GM12878 (cell line): ENCODE measurements around the gene PSMC3IP. TPM values are rescaled to one million over a fixed set of nuclear protein-coding genes. Genes with fewer than 3 reads are reported as not detected.
"Not testable (repeated sequence)": the region's sequence is repeated elsewhere in the genome, so short reads cannot be mapped to it uniquely, and the experiment has no call there.

Source experiments
- ATAC-seq: fragments of 200-7000 bp; cut with Tn5 transposase; 3 replicates; pipeline ENCODE4 v1.9.1; 2020; ENCODE audit warnings: mild to moderate bottlenecking, moderate library complexity
- BruUV-seq: library from RNA; stranded (reverse); fragments of 400-500 nt; replicated peaks from 2 replicates; lab custom pipeline; 2021; lab: Mats Ljungman, UMichigan
- CTCF ChIA-PET: fragments of 300-600 bp; sonication (Branson Sonifier 250); formaldehyde crosslinking; extraction: SDS; loops from one replicate; lab custom pipeline; 2021; ENCODE audit warnings: inconsistent platforms; lab: Yijun Ruan, JAX
- POLR2A ChIA-PET: fragments of 350-600 bp; formaldehyde crosslinking; extraction: SDS; loops from one replicate; lab custom pipeline; 2021; ENCODE audit warnings: inconsistent platforms; lab: Charles Lee
- RAD21 ChIA-PET: fragments of 300-600 bp; sonication (Branson Sonifier 250); formaldehyde crosslinking; loops from one replicate; lab custom pipeline; 2023; ENCODE audit warnings: antibody characterized with exemption; ENCODE audit not compliant: unreplicated experiment; lab: Charles Lee
- SMC1A ChIA-PET: fragments of 300-600 bp; sonication (Branson Sonifier 250); formaldehyde crosslinking; loops from one replicate; lab custom pipeline; 2023; ENCODE audit not compliant: unreplicated experiment, uncharacterized antibody; lab: Charles Lee
- DNase-seq: peaks from one replicate; pipeline ENCODE4 v3.0.0-alpha.2; 2011; ENCODE audit warnings: low read depth, low spot score
- FAIRE-seq: peaks from 3 replicates; lab custom pipeline; 2011; peaks lifted over from hg19 to GRCh38; lab: Jason Lieb, UNC
- H2AFZ ChIP-seq: 2 replicates; pipeline ENCODE4 v1.6.0; 2011; ENCODE audit warnings: low read depth, low read length, control low read depth; ENCODE audit not compliant: control insufficient read depth
- H3K27ac ChIP-seq: 2 replicates; pipeline ENCODE4 v1.5.1; 2011; ENCODE audit warnings: control low read depth; ENCODE audit not compliant: control insufficient read depth, insufficient read depth
- H3K27me3 ChIP-seq, 2 experiments: replicated peaks in 1 of 2; 2 replicates each; pipeline versions ENCODE4 v1.6.0 to v1.6.1; 2011; ENCODE audit warnings: low read length in 1 of 2; ENCODE audit not compliant: control insufficient read depth in 2 of 2, insufficient read depth in 2 of 2
- H3K36me3 ChIP-seq, 2 experiments: 2 replicates each; pipeline ENCODE4 v1.5.1; 2011; ENCODE audit warnings: low read length in 1 of 2; ENCODE audit not compliant: control insufficient read depth in 2 of 2, insufficient read depth in 2 of 2
- H3K4me1 ChIP-seq: 2 replicates; pipeline ENCODE4 v1.6.1; 2011; ENCODE audit warnings: mild to moderate bottlenecking, low read length, moderate library complexity, mixed read lengths; ENCODE audit not compliant: control insufficient read depth, insufficient read depth
- H3K4me2 ChIP-seq: 2 replicates; pipeline ENCODE4 v1.6.0; 2011; ENCODE audit warnings: control low read depth; ENCODE audit not compliant: control insufficient read depth, insufficient read depth
- H3K4me3 ChIP-seq: fragments of 200-600 bp; sonication (generic); 2 replicates; pipeline ENCODE4 v1.5.1; 2016
- H3K79me2 ChIP-seq: 2 replicates; pipeline ENCODE4 v1.6.0; 2011; ENCODE audit warnings: low read length; ENCODE audit not compliant: control insufficient read depth, insufficient read depth
- H3K9ac ChIP-seq: 2 replicates; pipeline ENCODE4 v1.8.0; 2011; ENCODE audit warnings: low read length, control low read depth, mixed read lengths; ENCODE audit not compliant: control insufficient read depth, insufficient read depth
- H3K9me3 ChIP-seq: replicated peaks from 3 replicates; pipeline ENCODE4 v1.5.1; 2011; ENCODE audit warnings: mild to moderate bottlenecking, low read length; ENCODE audit not compliant: control insufficient read depth, insufficient read depth
- H4K20me1 ChIP-seq: 2 replicates; pipeline ENCODE4 v1.6.0; 2011; ENCODE audit not compliant: control insufficient read depth, insufficient read depth
- ETV6 ChIP-seq, 2 experiments: fragments of 450-650 bp in 1 of 2; IDR thresholded peaks in 1 of 2; conservative IDR thresholded peaks in 1 of 2; 2 replicates each; pipeline ENCODE4 v1.6.1; 2014; ENCODE audit warnings: antibody characterized with exemption in 1 of 2, borderline replicate concordance in 1 of 2, low read depth in 1 of 2, mild to moderate bottlenecking in 1 of 2, moderate library complexity in 1 of 2
- HCFC1 ChIP-seq: fragments of 150-350 bp; IDR thresholded peaks from 2 replicates; pipeline ENCODE4 v1.6.1; 2014; ENCODE audit warnings: low read length
- IKZF1 ChIP-seq: fragments of 450-650 bp; conservative IDR thresholded peaks from 2 replicates; pipeline ENCODE4 v1.6.1; 2017; ENCODE audit warnings: antibody characterized with exemption, mild to moderate bottlenecking
- KDM1A ChIP-seq: fragments of 200-600 bp; sonication (generic); IDR thresholded peaks from 2 replicates; pipeline ENCODE4 v1.6.1; 2016; ENCODE audit warnings: borderline replicate concordance
- MXI1 ChIP-seq: fragments of 150-350 bp; IDR thresholded peaks from 2 replicates; pipeline ENCODE4 v1.6.1; 2011; ENCODE audit warnings: low read depth, mild to moderate bottlenecking, inconsistent platforms, low read length, improper control_type of control experiment
- MYC ChIP-seq: IDR thresholded peaks from 2 replicates; pipeline ENCODE4 v1.6.1; 2011; ENCODE audit warnings: mild to moderate bottlenecking, low read length, moderate library complexity, inconsistent platforms; ENCODE audit not compliant: insufficient read depth, insufficient replicate concordance, insufficient read length, severe bottlenecking
- POLR2A ChIP-seq: IDR thresholded peaks from 2 replicates; pipeline ENCODE4 v1.6.1; 2011; ENCODE audit warnings: low read depth, mild to moderate bottlenecking, low read length
- SIX5 ChIP-seq: IDR thresholded peaks from 2 replicates; pipeline ENCODE4 v1.6.1; 2011; ENCODE audit warnings: mild to moderate bottlenecking, low read depth, low read length, moderate library complexity; ENCODE audit not compliant: severe bottlenecking
- SMAD5 ChIP-seq: IDR thresholded peaks from 2 replicates; pipeline ENCODE4 v1.6.1; 2016; ENCODE audit warnings: antibody characterized with exemption, low read depth
- SMARCA5 ChIP-seq: fragments of 450-650 bp; IDR thresholded peaks from 2 replicates; pipeline ENCODE4 v1.6.1; 2017; ENCODE audit warnings: mild to moderate bottlenecking
- ZNF384 ChIP-seq: IDR thresholded peaks from 2 replicates; pipeline ENCODE4 v1.6.1; 2012; ENCODE audit warnings: low read depth, mild to moderate bottlenecking, low read length, improper control_type of control experiment, borderline replicate concordance
- WGBS: methylation state at CpG from one replicate; pipeline ENCODE4 v1.1.6; 2016; ENCODE audit warnings: low lambda C conversion rate; ENCODE audit not compliant: insufficient replicate concordance, insufficient coverage; ENCODE audit errors: missing lambda C conversion rate; 5-methylcytosine and 5-hydroxymethylcytosine counted together
- in situ Hi-C: fragments of 300-500 bp; cut with MboI; formaldehyde crosslinking; loops from 9 replicates; pipeline ENCODE4 v1.14.3; 2018; ENCODE audit warnings: mixed read lengths
- intact Hi-C: fragments of 100-400 bp; cut with micrococcal nuclease; formaldehyde crosslinking; loops from one replicate; pipeline ENCODE4 v1.14.2; 2022; ENCODE audit not compliant: unreplicated experiment
- polyA plus RNA-seq, 11 experiments: library from polyadenylated mRNA; depleted of rRNA in 4 of 11; unstranded in 6 of 11; stranded (reverse) in 5 of 11; fragments of >200 nt; fragmentation: Nextera tagmentation in 4 of 11; fragmentation: Illumina TruSeq in 1 of 11; extraction: Ambion mirVana in 4 of 11; extraction: Trizol in 1 of 11; gene quantifications; 1 replicate in 1 of 11; 2 replicates in 10 of 11; pipeline versions ENCODE4 v1.2.1 to v1.2.3, GENCODE V29; 2011 to 2016; ENCODE audit warnings: inconsistent platforms in 2 of 11, missing spikeins in 2 of 11, low read depth in 1 of 11
- total RNA-seq, 4 experiments: library from RNA; depleted of rRNA in 3 of 4; stranded (reverse); fragments of >200 nt in 3 of 4; fragmentation: Illumina TruSeq in 1 of 4; extraction: Trizol in 1 of 4; gene quantifications; 2 replicates each; pipeline versions ENCODE4 v1.2.1 to v1.2.3, GENCODE V29; 2013 to 2021
- TF ChIP-seq, protein P1 (sequence below): fragments of 450-650 bp; IDR thresholded peaks from 2 replicates; pipeline ENCODE4 v1.6.1; 2014; ENCODE audit warnings: mild to moderate bottlenecking
- TF ChIP-seq, protein P2 (sequence below): IDR thresholded peaks from 2 replicates; pipeline ENCODE4 v1.6.1; 2012; ENCODE audit warnings: low read depth, low read length, improper control_type of control experiment

The PSMC3IP gene
- total and polyA plus RNA-seq, 10 of the 15 experiments (the other 5 are each of a cell fraction or from before 2014, with no cell fraction given): 6.8 to 34.5 (median 17.7) TPM

DNA sequence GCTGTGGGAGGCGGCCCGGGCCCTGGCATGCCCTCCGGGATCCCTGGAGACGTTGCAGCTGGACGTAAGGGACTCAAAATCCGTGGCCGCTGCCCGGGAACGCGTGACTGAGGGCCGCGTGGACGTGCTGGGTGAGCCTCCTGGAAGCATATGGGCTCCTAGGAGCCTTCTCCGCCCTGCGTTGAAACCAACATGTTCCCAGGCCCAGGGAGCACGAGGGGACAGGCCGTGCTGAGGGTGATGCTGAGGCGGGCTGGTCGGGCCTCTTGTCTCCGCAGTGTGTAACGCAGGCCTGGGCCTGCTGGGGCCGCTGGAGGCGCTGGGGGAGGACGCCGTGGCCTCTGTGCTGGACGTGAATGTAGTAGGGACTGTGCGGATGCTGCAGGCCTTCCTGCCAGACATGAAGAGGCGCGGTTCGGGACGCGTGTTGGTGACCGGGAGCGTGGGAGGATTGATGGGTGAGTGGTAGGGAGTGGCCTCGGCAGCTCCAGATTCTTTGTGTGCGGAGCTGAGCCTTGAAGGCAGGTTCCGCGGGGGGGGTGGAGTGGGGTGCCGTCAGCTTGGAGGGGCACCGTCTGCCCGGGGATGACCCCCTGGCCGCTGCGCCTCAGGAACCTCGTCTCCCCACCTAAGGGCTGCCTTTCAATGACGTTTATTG lies 24.2 kb downstream of the PSMC3IP start:
- no peak for FAIRE-seq
- Histone ChIP-seq H3K27ac (no peak overlapping the region), H3K4me1 (peaks cover 9% of the 10 kb centered on the region)

DNA sequence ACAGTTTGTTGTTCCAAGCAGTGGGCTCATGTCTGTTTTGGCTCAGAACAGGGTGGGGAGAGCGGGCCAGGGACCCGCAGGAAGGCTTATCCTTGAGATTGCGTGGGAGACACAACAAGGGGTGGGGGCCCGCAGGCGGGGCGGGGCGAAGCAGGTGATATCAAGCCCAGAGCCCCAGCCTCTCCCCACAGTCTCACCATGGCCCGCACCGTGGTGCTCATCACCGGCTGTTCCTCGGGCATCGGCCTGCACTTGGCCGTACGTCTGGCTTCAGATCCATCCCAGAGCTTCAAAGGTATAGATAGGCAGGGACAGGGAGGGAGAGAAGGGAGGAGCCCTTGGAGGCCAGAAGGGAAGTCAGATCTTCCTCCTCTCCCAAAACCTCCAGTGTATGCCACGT lies 24.8 kb downstream of the PSMC3IP start, which contains the start of gene HSD17B1:
Gene HSD17B1, plus strand, starts transcription at position 188 of the 400 bp plus-strand sequence. Its CDS starts 11 bp downstream, at position 199.
- H4K20me1 ChIP-seq, DNase-seq, RAD21 ChIA-PET, intact Hi-C loops, SMC1A ChIA-PET, H3K27ac ChIP-seq, H3K36me3 ChIP-seq, POLR2A ChIA-PET, H2AFZ ChIP-seq, in situ Hi-C loops, FAIRE-seq, H3K9me3 ChIP-seq, ATAC-seq, H3K27me3 ChIP-seq, BruUV-seq: not testable (repeated sequence)
- peak within 1 kb of the TSS; percentile 89 for H3K4me2 ChIP-seq
- peaks cover 16% of the 10 kb centered on the region for H3K79me2 ChIP-seq
- peak within 1 kb of the TSS; percentile 94 for H3K4me3 ChIP-seq
- H3K9ac ChIP-seq: peak within 1 kb of the TSS; percentile 75
- WGBS: 96% methylated on average over 8 of the region's 15 CpGs
- CTCF ChIA-PET: interaction anchor here (1.3 to 1.8 kb wide), 2 partner anchors 16 to 22 kb away, joined by 4 to 7 read pairs; partner anchors contain the start of gene NAGLU
- H3K4me1 ChIP-seq: peaks cover 11% of the 10 kb centered on the region

More for the DNA sequence above, 24.2 kb downstream of the PSMC3IP start:
- no peak for TF ChIP-seq HCFC1
- TF ChIP-seq SMAD5: no peak
- TF ChIP-seq, protein P1, sequence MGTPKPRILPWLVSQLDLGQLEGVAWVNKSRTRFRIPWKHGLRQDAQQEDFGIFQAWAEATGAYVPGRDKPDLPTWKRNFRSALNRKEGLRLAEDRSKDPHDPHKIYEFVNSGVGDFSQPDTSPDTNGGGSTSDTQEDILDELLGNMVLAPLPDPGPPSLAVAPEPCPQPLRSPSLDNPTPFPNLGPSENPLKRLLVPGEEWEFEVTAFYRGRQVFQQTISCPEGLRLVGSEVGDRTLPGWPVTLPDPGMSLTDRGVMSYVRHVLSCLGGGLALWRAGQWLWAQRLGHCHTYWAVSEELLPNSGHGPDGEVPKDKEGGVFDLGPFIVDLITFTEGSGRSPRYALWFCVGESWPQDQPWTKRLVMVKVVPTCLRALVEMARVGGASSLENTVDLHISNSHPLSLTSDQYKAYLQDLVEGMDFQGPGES: no peak
- no peak for TF ChIP-seq IKZF1
- TF ChIP-seq, protein P2, sequence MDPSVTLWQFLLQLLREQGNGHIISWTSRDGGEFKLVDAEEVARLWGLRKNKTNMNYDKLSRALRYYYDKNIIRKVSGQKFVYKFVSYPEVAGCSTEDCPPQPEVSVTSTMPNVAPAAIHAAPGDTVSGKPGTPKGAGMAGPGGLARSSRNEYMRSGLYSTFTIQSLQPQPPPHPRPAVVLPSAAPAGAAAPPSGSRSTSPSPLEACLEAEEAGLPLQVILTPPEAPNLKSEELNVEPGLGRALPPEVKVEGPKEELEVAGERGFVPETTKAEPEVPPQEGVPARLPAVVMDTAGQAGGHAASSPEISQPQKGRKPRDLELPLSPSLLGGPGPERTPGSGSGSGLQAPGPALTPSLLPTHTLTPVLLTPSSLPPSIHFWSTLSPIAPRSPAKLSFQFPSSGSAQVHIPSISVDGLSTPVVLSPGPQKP: no peak
- TF ChIP-seq KDM1A: no peak
- no peak for TF ChIP-seq SMARCA5
- TF ChIP-seq ETV6 (conservative IDR thresholded peaks at IDR 0.05 in 1 of 2, IDR thresholded peaks at IDR 0.05 in 1 of 2; ENCODE audit: borderline replicate concordance in 1 of 2, low read depth in 1 of 2): no peak
- TF ChIP-seq SIX5: no peak
- no peak for TF ChIP-seq POLR2A
- no peak for TF ChIP-seq MYC
- TF ChIP-seq ZNF384: no peak
- TF ChIP-seq MXI1: no peak
- no TSS peak for BruUV-seq
- ATAC-seq (no peak), DNase-seq (no peak)
- ChIA-PET RAD21 (interaction anchor here (1.6 to 2.0 kb wide), 2 partner anchors 14 to 16 kb away, joined by 5 to 6 read pairs; no protein-coding TSS in a partner anchor), CTCF (interaction anchor here (1.3 to 1.8 kb wide), 4 partner anchors 12 to 65 kb away, joined by 3 to 7 read pairs (median 4); partner anchors contain the start of gene NAGLU), POLR2A (interaction anchor here (1.4 kb wide), 1 partner anchor 11 kb away, joined by 4 read pairs; no protein-coding TSS in a partner anchor), SMC1A (no interaction called here)
- H2AFZ ChIP-seq: no peak overlapping the region
- no peaks in the 10 kb centered on the region; a peak in 1 of 4 replicates for H3K36me3 ChIP-seq
- no peaks in the 10 kb centered on the region for H3K27me3 ChIP-seq
- in situ Hi-C loops (no loop called here), intact Hi-C loops (no loop called here)
- H3K9ac ChIP-seq: no peak overlapping the region
- peak overlapping the region; percentile 94; the same call in 1 of the 2 replicates for H3K4me3 ChIP-seq
- peaks cover 16% of the 10 kb centered on the region for H3K79me2 ChIP-seq
- H3K9me3 ChIP-seq: no peaks in the 10 kb centered on the region
- no peaks in the 10 kb centered on the region for H4K20me1 ChIP-seq
- 96% methylated on average over 44 of the region's 45 CpGs for WGBS
- peak overlapping the region; percentile 89; the same call in 1 of the 2 replicates for H3K4me2 ChIP-seq
